H9 (cell line): ENCODE measurements around the gene XPA. TPM values are rescaled to one million over a fixed set of nuclear protein-coding genes. Genes with fewer than 3 reads are reported as not detected.

ENCODE experiments used
- DNase-seq: peaks from one replicate; pipeline ENCODE4 v3.0.0-alpha.2; 2017
- H2AFZ ChIP-seq: one replicate; pipeline ENCODE4 v1.6.1; 2013; ENCODE audit warnings: mild to moderate bottlenecking, low read length, control low read depth, moderate library complexity
- H2AK5ac ChIP-seq: 2 replicates; pipeline ENCODE4 v1.6.1; 2013; ENCODE audit warnings: low read length, control low read depth, mixed read lengths; ENCODE audit not compliant: insufficient read length
- H2BK120ac ChIP-seq: one replicate; pipeline ENCODE4 v1.6.1; 2013; ENCODE audit warnings: low read depth, mild to moderate bottlenecking, low read length, control low read depth, inconsistent platforms; ENCODE audit not compliant: poor library complexity, severe bottlenecking
- H2BK12ac ChIP-seq: 2 replicates; pipeline ENCODE4 v1.6.1; 2013; ENCODE audit warnings: low read length, control low read depth, mixed read lengths, low read depth; ENCODE audit not compliant: insufficient read length
- H2BK15ac ChIP-seq: 2 replicates; pipeline ENCODE4 v1.6.1; 2013; ENCODE audit warnings: low read depth, low read length, control low read depth
- H2BK20ac ChIP-seq: one replicate; pipeline ENCODE4 v1.6.1; 2013; ENCODE audit warnings: low read depth, mild to moderate bottlenecking, low read length, control low read depth, inconsistent platforms; ENCODE audit not compliant: poor library complexity, severe bottlenecking
- H2BK5ac ChIP-seq: 2 replicates; pipeline ENCODE4 v1.6.1; 2013; ENCODE audit warnings: low read length, control low read depth, mixed read lengths; ENCODE audit not compliant: insufficient read length
- H3K14ac ChIP-seq: 2 replicates; pipeline ENCODE4 v1.6.1; 2013; ENCODE audit warnings: low read length, control low read depth; ENCODE audit not compliant: insufficient read depth
- H3K18ac ChIP-seq: 2 replicates; pipeline ENCODE4 v1.6.1; 2013; ENCODE audit warnings: low read depth, mild to moderate bottlenecking, mixed read lengths, low read length, control low read depth; ENCODE audit not compliant: insufficient read length
- H3K23ac ChIP-seq: 2 replicates; pipeline ENCODE4 v1.6.1; 2013; ENCODE audit warnings: low read length, control low read depth, mixed read lengths, low read depth; ENCODE audit not compliant: insufficient read length
- H3K23me2 ChIP-seq: 2 replicates; pipeline ENCODE4 v1.6.1; 2013; ENCODE audit warnings: low read depth, mild to moderate bottlenecking, mixed read lengths, low read length, control low read depth; ENCODE audit not compliant: insufficient read length, poor library complexity, severe bottlenecking
- H3K27ac ChIP-seq: 2 replicates; pipeline ENCODE4 v1.5.1; 2013; ENCODE audit warnings: low read length, control low read depth, mixed read lengths, low read depth; ENCODE audit not compliant: insufficient read length
- H3K27me3 ChIP-seq: 2 replicates; pipeline ENCODE4 v1.6.1; 2013; ENCODE audit warnings: low read length, control low read depth, inconsistent platforms; ENCODE audit not compliant: insufficient read depth
- H3K4ac ChIP-seq: 2 replicates; pipeline ENCODE4 v1.6.1; 2013; ENCODE audit warnings: low read depth, mild to moderate bottlenecking, control low read depth, inconsistent platforms, low read length, moderate library complexity
- H3K4me1 ChIP-seq: 2 replicates; pipeline ENCODE4 v1.6.1; 2013; ENCODE audit warnings: low read length, control low read depth, inconsistent platforms; ENCODE audit not compliant: insufficient read depth
- H3K4me2 ChIP-seq: 2 replicates; pipeline ENCODE4 v1.6.1; 2013; ENCODE audit warnings: low read length, control low read depth, mixed read lengths; ENCODE audit not compliant: insufficient read length, insufficient read depth
- H3K56ac ChIP-seq: 2 replicates; pipeline ENCODE4 v1.6.1; 2013; ENCODE audit warnings: low read depth, mild to moderate bottlenecking, mixed read lengths, low read length, control low read depth; ENCODE audit not compliant: insufficient read length
- H3K79me1 ChIP-seq: 2 replicates; pipeline ENCODE4 v1.6.1; 2013; ENCODE audit warnings: low read depth, mild to moderate bottlenecking, moderate library complexity, low read length, control low read depth, inconsistent platforms; ENCODE audit not compliant: insufficient read depth, poor library complexity, severe bottlenecking
- H3K79me2 ChIP-seq: 2 replicates; pipeline ENCODE4 v1.6.1; 2013; ENCODE audit warnings: low read length, control low read depth, inconsistent platforms; ENCODE audit not compliant: insufficient read depth
- H3K9ac ChIP-seq: 2 replicates; pipeline ENCODE4 v1.6.1; 2013; ENCODE audit warnings: low read length, control low read depth, mixed read lengths; ENCODE audit not compliant: insufficient read length; ENCODE audit errors: extremely low read depth
- H3K9me3 ChIP-seq: one replicate; pipeline ENCODE4 v1.6.1; 2013; ENCODE audit warnings: low read depth, low read length, inconsistent platforms; ENCODE audit not compliant: control insufficient read depth
- H3T11ph ChIP-seq: one replicate; pipeline ENCODE4 v1.6.1; 2013; ENCODE audit warnings: mild to moderate bottlenecking, low read length, control low read depth, inconsistent platforms
- H4K20me1 ChIP-seq: one replicate; pipeline ENCODE4 v1.6.1; 2013; ENCODE audit not compliant: control insufficient read depth, insufficient read length, insufficient read depth
- H4K5ac ChIP-seq: 2 replicates; pipeline ENCODE4 v1.6.1; 2013; ENCODE audit warnings: low read depth, mild to moderate bottlenecking, mixed read lengths, low read length, control low read depth; ENCODE audit not compliant: insufficient read length
- H4K8ac ChIP-seq: replicated peaks from 2 replicates; pipeline ENCODE4 v1.6.1; 2013; ENCODE audit warnings: low read length, control low read depth, mixed read lengths, low read depth; ENCODE audit not compliant: insufficient read length
- H4K91ac ChIP-seq: 2 replicates; pipeline ENCODE4 v1.6.1; 2013; ENCODE audit warnings: low read depth, mild to moderate bottlenecking, moderate library complexity, mixed read lengths, low read length, control low read depth; ENCODE audit not compliant: insufficient read length
- H3K27ac Mint-ChIP-seq, 3 experiments: 2 replicates in 2 of 3; 3 replicates in 1 of 3; pipeline ENCODE4 v1.8.0; 2020 to 2021; ENCODE audit warnings: mixed read lengths in 3 of 3, mild to moderate bottlenecking in 1 of 3, moderate library complexity in 1 of 3
- H3K27me3 Mint-ChIP-seq: 2 replicates; pipeline ENCODE4 v1.8.0; 2021; ENCODE audit warnings: low read depth, mild to moderate bottlenecking, moderate library complexity, mixed read lengths
- H3K36me3 Mint-ChIP-seq, 3 experiments: 2 replicates in 2 of 3; 3 replicates in 1 of 3; pipeline ENCODE4 v1.8.0; 2020 to 2021; ENCODE audit warnings: low read depth in 3 of 3, mixed read lengths in 3 of 3; ENCODE audit not compliant: insufficient read depth in 1 of 3
- H3K4me1 Mint-ChIP-seq, 2 experiments: 2 replicates each; pipeline ENCODE4 v1.8.0; 2020; ENCODE audit warnings: mixed read lengths in 2 of 2
- H3K4me3 Mint-ChIP-seq, 2 experiments: 2 replicates in 1 of 2; 3 replicates in 1 of 2; pipeline ENCODE4 v1.8.0; 2020 to 2021; ENCODE audit warnings: mild to moderate bottlenecking in 2 of 2, mixed read lengths in 2 of 2, moderate library complexity in 1 of 2
- H3K9me3 Mint-ChIP-seq, 2 experiments: 2 replicates in 1 of 2; 3 replicates in 1 of 2; pipeline ENCODE4 v1.8.0; 2020; ENCODE audit warnings: mild to moderate bottlenecking in 2 of 2, mixed read lengths in 2 of 2, moderate library complexity in 1 of 2
- WGBS: extraction: QIAGEN DNeasy Blood & Tissue Kit; methylation state at CpG from one replicate; pipeline ENCODE4 v1.1.7; 2013; ENCODE audit warnings: missing lambda C conversion rate, low lambda C conversion rate, mixed read lengths; ENCODE audit not compliant: insufficient read length; ENCODE audit errors: extremely low coverage; 5-methylcytosine and 5-hydroxymethylcytosine counted together
- total RNA-seq: library from RNA; stranded (reverse); gene quantifications from 2 replicates; pipeline ENCODE4 v1.2.1, GENCODE V29; 2021
- TF ChIP-seq, protein P1 (sequence below): fragments of 200-600 bp; sonication (generic); conservative IDR thresholded peaks from 3 replicates; pipeline ENCODE4 v1.8.0; 2021; ENCODE audit warnings: antibody characterized with exemption, mild to moderate bottlenecking

The XPA gene
- total RNA-seq, 1 experiment from 2014 or later: 6.6 TPM

DNA sequence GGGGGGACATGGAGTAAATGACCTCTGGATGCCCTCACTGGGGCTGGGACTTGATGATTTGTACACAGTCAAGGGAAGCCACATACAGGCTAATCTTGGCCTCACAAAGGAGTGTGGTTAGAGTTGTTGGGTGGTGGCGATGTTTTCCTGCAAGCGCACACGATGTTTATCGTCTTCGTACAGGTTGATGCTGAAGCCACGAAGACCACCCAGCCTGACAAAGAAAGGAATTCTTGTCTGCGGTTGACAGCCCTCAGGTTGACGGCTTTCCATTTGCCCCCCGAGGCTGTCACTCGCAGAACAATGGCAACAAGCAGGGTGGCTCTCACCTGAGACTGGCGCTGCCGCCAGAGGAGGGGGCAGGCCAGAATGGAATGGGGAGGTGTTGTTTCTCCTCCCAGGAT lies 14.1 kb upstream of the XPA start:
- H3K56ac ChIP-seq: no peak overlapping the region
- H3K79me1 ChIP-seq: no peaks in the 10 kb centered on the region
- no peak overlapping the region for H4K91ac ChIP-seq
- H4K8ac ChIP-seq: no peak overlapping the region
- H3K14ac ChIP-seq: no peak overlapping the region
- H2BK20ac ChIP-seq: no peak overlapping the region
- H3T11ph ChIP-seq: no peak overlapping the region
- Mint-ChIP-seq H3K4me3 (peak overlapping the region; percentile 29 to 54; a peak in 4 of 5 replicates), H3K27me3 (peaks cover 25% of the 10 kb centered on the region), H3K9me3 (no peaks in the 10 kb centered on the region), H3K36me3 (no peaks in the 10 kb centered on the region), H3K27ac (no peak overlapping the region), H3K4me1 (peaks cover 15 to 20% of the 10 kb centered on the region in 2 experiments)
- H3K9me3 ChIP-seq: no peaks in the 10 kb centered on the region
- no peak overlapping the region for H3K23ac ChIP-seq
- no peak overlapping the region for H2BK120ac ChIP-seq
- H3K9ac ChIP-seq: no peak overlapping the region
- H3K27me3 ChIP-seq: no peaks in the 10 kb centered on the region
- TF ChIP-seq, protein P1, sequence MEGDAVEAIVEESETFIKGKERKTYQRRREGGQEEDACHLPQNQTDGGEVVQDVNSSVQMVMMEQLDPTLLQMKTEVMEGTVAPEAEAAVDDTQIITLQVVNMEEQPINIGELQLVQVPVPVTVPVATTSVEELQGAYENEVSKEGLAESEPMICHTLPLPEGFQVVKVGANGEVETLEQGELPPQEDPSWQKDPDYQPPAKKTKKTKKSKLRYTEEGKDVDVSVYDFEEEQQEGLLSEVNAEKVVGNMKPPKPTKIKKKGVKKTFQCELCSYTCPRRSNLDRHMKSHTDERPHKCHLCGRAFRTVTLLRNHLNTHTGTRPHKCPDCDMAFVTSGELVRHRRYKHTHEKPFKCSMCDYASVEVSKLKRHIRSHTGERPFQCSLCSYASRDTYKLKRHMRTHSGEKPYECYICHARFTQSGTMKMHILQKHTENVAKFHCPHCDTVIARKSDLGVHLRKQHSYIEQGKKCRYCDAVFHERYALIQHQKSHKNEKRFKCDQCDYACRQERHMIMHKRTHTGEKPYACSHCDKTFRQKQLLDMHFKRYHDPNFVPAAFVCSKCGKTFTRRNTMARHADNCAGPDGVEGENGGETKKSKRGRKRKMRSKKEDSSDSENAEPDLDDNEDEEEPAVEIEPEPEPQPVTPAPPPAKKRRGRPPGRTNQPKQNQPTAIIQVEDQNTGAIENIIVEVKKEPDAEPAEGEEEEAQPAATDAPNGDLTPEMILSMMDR: no peak
- peak; percentile 70 for DNase-seq
- no peak overlapping the region for H4K5ac ChIP-seq
- H3K79me2 ChIP-seq: no peaks in the 10 kb centered on the region
- H3K4me2 ChIP-seq: peak overlapping the region; percentile 79
- H3K4me1 ChIP-seq: peaks cover 2% of the 10 kb centered on the region; the same call in 1 of the 2 replicates
- no peak overlapping the region for H3K4ac ChIP-seq
- H3K18ac ChIP-seq: no peak overlapping the region
- no peak overlapping the region; the same call in 1 of the 2 replicates for H2BK15ac ChIP-seq
- H3K23me2 ChIP-seq: no peaks in the 10 kb centered on the region
- no peak overlapping the region for H2AK5ac ChIP-seq
- no peak overlapping the region for H2BK12ac ChIP-seq
- no CpG with 5 or more reads among the region's 12 CpGs for WGBS
- H4K20me1 ChIP-seq: no peaks in the 10 kb centered on the region
- H2AFZ ChIP-seq: no peak overlapping the region
- no peak overlapping the region for H2BK5ac ChIP-seq
- no peak overlapping the region for H3K27ac ChIP-seq
